Fibroblast of gingiva (primary cell): ENCODE data around the gene TECTA.

ENCODE experiments used
- DNase-seq: peaks from one replicate; pipeline ENCODE4 v3.0.0-alpha.2; 2011; ENCODE audit warnings: low read depth

TECTA gene, protein sequence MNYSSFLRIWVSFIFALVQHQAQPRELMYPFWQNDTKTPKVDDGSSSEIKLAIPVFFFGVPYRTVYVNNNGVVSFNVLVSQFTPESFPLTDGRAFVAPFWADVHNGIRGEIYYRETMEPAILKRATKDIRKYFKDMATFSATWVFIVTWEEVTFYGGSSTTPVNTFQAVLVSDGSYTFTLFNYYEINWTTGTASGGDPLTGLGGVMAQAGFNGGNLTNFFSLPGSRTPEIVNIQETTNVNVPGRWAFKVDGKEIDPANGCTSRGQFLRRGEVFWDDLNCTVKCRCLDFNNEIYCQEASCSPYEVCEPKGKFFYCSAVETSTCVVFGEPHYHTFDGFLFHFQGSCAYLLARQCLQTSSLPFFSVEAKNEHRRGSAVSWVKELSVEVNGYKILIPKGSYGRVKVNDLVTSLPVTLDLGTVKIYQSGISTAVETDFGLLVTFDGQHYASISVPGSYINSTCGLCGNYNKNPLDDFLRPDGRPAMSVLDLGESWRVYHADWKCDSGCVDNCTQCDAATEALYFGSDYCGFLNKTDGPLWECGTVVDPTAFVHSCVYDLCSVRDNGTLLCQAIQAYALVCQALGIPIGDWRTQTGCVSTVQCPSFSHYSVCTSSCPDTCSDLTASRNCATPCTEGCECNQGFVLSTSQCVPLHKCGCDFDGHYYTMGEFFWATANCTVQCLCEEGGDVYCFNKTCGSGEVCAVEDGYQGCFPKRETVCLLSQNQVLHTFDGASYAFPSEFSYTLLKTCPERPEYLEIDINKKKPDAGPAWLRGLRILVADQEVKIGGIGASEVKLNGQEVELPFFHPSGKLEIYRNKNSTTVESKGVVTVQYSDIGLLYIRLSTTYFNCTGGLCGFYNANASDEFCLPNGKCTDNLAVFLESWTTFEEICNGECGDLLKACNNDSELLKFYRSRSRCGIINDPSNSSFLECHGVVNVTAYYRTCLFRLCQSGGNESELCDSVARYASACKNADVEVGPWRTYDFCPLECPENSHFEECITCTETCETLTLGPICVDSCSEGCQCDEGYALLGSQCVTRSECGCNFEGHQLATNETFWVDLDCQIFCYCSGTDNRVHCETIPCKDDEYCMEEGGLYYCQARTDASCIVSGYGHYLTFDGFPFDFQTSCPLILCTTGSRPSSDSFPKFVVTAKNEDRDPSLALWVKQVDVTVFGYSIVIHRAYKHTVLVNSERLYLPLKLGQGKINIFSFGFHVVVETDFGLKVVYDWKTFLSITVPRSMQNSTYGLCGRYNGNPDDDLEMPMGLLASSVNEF (N-terminal part only)

DNA sequence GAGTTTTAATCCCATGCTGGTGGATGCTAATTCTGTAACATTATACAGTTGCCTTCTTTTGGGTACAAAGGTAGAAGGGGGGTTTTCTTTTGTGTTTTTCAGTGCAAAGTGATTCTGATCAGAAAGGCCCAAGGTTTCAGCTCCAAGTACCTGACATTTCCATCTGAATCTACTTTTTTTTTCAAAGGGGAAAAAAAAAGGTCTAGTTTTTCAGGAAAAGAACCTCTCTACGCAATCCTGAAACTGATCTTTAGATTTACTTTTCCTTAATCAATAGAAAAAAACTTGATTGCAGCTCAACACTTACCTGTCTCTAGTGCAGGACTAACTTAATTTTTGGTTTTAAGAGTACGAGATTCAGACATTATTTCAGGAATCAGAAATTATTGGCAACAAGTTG, at the start of gene TECTA:
Gene TECTA (plus strand): TSS at position 301 of the 400 bp plus-strand sequence. CDS start 1,423 bp downstream, outside the sequence.
- no peak for DNase-seq

DNA sequence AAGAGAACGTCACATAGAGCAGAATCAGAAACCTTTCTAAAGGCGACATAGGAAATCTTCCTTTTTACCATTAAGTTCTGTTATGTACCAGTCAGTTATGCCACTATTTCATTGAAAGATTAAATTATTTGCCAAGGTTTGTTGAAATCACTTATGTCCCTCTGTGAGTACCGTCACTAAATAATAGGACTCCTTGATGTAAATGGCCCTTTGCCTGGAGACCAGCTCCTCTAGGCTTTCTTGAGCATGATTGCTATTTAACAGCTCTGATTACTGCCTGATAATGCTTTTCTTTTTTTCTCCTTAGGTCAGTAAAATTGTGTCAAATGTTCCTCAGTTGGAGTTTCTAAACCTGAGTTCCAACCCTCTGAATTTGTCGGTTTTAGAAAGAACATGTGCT, 47.8 kb upstream of the TECTA start:
- DNase-seq, result no peak

DNA sequence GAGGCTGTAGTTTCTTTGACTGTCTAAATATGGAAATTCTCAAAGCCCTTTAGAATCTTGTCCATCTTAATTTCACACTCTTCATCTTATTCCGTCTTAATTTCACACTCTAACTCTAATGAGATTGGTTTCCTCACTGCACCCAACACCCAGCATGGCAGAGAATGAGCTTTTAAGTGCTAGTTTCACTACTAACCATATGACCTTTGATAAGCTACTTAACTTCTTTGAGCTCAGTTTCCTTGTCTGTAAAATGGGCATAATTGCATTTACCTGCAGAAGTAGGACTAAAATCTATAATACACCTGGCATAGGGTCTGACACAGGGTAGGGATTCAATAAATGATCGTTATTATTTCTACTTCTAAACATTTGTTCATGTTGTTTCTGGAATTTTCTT, 46.8 kb upstream of the TECTA start:
- DNase-seq, result no peak

DNA sequence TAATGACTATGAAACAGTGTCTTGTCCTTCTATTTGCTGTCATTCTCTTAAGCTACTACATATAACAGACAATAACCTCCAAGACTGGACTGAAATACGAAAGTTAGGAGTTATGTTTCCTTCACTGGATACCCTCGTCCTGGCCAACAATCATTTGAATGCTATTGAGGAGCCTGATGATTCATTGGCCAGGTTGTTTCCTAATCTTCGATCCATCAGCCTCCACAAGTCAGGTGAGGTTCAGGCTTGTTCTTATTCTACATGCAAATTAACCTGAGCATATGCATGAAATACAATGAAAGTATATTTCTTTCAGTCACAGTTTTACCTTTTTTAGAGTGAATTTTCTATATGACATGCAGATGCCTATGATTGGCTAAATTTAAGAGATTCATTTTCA, 46.0 kb upstream of the TECTA start:
- no peak for DNase-seq

DNA sequence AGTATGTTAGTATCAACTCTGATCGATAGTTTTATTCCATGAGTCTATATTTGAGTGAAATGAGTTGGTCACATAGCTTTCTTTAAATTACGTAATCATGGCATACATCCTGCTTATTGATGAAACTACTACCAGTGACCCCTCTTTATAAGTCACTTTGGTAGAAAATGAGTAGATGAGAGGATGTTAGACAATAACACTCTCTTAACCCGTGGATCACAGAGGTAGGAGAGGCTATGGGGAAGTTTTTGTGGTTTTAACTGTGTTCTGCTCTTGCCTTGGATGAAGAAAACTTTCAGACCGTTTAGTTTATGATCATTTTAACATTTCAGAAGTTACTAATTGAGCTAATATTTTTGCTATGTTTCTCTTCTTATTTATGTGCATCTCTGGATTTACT, 43.1 kb upstream of the TECTA start:
- DNase-seq, result no peak

DNA sequence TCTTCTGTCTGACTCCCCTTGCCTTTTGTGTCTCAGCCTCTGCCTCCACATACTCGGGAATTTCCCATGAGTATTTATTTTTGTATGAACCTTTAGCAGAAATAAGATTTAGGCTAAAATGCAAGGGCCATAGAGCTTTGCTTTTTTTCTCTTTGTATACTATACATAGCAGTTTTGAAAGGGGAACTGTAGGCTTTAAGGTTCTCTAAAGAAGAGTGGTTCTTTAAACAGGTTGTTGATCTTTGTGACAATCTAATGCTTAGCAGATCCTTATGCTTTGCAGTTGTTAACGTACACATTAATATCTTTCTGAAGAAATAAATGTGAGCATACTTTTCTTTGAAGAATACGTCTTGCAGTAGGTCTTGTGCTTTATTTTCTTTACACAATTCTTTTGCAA, 42.1 kb upstream of the TECTA start:
- DNase-seq, result no peak

DNA sequence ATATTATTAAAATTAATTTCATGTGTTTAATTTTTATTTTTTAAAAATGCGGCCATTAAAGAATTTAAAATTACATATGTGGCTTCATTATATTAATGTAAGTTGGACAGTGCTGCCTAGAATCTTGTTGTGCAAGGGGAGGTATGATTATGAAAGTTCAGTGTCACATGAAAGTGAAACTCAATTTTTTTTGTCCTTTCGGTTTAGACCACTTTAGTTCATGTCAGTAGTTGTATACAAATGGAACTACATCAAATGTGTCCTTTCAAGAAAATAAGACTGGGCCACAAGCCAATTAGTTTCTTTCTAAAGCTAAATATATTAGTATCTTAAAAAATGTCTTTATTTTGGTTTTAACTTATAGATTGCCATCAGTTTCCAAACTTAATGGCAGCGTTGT, 41.4 kb upstream of the TECTA start:
- no peak for DNase-seq

DNA sequence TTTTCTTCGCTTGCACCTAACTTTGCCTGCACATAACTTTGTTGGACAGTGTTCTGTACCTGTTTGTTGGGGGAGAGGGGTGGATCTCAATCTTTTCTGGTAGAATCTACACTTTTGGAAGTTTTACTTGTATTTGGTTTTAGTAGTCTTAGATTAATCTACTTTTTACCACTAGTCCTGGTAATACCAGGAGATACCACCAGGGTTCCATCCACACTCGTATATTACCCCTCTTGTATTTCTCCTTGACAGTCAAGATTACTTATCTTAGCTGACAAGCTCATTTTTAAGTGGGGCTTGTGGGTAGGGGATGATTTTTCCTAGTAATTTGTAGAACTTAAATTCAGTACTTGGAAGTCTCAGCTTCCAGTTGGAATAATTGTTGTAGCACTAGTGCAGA, 37.3 kb upstream of the TECTA start:
- DNase-seq, result no peak

DNA sequence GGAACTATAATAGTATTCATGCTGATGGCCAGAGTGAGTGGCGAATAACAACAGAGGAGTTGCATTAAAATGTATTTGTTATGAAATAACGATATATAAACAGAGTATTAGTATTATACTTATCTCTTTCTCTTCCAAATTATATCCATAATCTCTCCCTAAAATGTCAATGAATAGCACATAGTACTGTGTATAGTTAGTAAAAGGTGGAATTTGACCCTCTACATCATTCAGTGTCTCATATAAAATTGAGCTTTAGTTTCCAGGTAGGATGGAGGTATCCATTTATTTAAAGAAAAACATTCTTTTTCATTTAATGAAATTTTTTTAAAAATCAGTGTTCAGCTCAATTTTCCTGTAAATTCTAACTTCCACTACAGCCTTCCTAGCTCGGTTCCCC, 34.4 kb upstream of the TECTA start:
- DNase-seq, result no peak

DNA sequence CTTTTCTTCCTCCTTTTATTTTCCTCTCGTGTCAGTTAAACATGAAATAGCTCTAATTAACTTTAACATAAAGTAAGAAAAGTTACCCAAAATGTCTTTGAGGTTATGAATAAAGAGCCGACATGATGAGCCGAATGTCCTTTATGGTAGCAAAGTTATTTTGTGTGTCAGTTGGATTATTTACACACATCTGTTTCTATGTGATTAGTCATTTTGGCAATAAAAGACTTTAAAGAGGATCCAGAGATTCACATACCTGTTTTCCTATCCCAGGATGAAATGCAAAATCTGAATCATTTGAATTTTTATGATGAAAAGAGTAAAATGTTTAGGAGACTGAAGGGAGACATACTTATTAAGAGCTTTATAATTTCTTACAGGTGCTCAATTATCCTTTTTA, 34.0 kb upstream of the TECTA start:
- peak; percentile 19 for DNase-seq

DNA sequence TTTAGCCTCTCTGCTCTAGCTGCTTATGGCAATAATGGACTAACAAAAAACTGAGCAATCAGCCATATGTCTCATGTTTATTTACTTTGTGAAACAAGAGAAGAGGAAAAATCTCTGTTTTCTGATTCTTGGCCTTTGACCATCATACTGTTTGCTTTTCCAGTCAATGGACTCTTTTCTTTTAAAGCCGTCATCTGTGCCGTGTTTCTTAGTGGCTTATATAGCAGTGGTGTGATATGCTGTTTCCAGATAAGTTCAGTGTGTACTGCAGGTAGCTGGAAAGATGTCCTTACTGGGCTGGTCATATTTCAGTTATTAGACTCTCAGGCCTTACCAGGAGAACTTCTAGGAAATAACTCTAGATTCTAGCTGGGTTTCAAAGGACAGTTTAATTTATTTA, 33.6 kb upstream of the TECTA start:
- DNase-seq, result peak; percentile 78

DNA sequence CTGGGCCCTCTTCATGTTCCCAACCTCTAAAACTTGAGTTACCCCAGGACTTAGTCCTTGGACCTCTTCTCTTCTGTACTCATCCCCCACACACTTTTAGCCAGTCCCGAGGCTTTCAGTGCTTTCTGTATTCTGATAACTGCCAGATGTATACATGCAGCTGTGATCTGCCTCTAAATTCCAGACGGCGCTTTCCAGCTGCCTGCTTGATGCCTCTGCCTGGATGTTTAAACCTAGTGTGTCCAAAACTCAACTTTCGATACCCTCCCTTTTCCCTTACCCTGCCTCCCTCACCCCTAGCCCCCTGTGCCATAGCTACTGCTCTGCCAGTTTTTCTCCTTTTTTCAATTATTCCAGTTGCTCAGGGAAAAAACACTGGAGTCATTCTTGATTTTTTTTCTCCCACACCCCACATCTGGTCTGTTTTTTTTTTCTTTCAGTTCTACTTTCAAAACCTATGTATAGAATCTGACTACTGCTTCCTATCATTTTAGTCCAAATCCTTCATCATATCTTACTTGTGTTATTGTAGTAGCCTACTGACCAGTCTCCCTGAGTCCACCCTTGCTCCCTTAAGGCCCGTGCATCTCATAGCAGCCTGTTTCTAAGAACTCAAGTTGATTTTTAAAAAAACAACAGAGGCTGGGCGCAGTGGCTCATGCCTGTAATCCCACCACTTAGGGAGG, 32.9 kb upstream of the TECTA start:
- DNase-seq, result no peak

DNA sequence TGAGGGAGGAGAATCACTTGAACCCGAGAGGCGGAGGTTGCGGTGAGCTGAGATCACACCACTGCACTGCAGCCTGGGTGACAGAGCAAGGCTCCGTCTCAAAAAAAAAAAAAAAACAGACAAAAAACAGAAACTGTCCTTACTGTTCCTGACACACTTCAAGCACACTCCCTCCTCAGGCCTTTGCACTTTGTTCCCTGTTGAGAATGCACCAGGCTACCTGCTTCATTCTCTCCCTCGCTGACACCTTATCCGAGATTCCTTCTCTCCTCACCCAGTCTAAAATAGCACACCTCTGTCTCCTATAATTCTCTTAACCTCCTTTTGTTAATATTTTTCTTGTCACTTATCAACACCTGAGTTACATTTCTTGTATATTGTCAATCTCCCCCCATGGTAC, 32.3 kb upstream of the TECTA start:
- no peak for DNase-seq

DNA sequence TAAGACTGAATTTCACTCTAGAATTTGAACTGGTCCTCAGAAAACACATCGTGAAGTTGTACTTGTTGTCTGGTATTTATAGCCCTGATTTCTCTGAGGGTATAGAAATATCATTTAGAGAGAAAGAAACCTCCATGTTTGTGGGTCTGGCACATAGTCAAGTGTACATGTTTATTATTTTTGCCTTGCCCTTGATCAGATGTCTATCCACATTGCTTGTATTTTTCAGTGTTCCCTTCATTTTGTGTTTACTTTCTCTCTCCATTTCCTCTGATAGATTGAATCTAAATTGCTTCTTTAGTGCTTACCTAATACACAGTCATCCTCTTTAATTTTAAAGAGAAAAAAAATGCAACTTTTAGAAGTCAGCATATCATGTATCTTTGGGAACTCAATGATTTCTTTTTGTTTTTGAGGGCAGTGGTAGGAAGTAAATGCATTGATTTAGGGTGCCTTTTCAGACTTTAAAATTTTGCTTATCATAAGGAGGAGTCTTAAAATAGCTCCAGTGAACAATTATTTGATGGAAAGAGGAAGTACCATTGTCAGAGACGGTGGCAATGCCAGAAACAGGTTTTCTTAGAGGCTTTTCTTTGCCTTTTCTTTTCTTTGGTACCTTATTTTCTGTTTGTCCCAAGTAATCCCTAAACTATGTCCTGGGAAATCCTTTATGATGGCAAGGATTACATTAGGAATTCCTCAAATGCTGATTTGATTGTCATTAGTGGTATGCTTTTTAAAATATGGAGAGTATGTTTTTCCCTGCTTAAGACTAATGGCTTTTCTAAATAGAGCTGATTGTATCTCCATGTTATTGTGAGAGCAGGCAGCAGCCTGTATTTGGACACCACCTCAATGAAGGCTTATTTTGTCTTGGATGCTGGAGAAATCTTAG, 29.8 kb upstream of the TECTA start:
- no peak for DNase-seq

DNA sequence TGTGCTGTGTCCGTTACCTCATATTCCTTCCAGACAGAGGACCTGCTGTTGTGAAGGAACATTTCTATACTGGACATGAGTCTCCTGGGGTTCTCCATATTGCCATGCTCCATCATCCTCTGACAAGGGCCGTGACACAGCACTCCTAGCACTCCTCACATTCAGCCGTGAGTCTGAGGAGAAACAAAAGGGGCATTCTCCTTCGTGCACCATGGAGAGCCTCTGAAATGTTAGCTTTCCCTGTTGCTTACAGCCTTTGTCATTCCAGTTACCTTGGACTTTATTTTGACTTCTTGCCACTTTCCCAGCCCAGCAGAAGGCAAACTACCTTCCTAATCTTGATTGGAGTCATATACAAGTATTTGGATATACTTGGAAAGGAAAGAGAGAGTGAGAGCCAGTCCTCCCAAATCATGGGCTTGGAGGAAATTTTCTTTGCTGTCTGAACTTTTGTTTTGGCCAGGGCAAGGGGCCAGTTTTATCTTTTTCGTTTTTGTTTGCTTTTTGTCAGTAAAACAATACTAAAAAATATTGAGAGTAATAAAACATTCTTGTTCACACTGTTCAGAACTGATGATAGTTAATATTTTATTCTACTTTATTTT, 29.1 kb upstream of the TECTA start:
- DNase-seq, result no peak

DNA sequence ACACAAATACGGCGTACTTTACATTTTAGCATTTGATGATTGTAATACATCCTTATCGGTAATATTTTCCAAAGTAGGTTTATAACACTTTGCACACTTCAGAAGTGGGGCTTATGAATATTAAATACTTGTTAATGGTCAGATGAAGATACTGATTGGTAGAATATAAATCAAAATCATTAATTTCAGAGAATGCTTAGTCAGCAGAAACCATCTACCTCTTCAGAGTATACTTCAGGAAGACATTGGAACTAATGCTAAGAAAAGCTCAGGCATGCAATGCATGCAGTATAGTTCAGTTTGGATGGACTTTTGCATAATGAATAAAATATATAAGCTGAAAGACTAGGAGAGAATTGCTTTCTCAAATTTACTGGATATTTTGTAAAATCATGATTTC, 19.7 kb upstream of the TECTA start:
- no peak for DNase-seq

DNA sequence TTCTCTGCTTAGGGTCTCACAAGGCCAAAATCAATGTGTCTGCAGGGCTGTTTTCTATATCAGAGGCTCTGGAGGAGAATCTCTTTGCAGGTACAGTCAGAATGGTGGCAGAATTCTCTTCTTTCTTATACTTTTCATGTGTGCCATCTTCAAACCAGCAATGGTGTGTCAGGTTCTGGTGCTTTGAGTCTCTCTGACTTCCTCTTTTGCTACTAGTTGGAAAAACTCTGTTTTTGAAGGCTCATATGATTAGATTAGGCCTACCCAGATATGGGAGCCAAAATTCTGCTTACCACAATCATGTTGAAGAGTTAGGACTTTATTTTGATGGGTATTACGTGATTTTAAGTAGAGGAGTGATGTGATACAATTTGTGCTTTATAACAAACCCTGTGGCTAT, 18.8 kb upstream of the TECTA start:
- no peak for DNase-seq

DNA sequence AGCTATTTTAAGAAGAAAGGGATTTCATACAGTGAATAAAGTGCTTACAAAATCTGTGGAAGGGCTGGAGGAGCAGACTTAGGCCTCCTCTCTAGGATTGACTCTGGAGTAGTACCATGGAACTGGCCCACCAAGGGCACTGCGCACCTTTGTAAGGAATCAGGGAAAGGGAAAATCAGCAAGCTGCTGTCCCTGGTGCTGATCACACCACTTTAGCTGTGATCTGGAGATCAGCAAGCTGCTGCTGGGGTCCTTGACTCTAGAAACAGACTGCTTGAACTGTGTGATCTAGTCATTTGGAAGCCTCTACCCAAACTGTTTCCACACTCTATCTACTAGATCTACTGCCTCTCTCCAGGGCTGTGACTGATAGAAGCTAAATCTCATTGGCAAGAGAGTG, 18.4 kb upstream of the TECTA start:
- no peak for DNase-seq

DNA sequence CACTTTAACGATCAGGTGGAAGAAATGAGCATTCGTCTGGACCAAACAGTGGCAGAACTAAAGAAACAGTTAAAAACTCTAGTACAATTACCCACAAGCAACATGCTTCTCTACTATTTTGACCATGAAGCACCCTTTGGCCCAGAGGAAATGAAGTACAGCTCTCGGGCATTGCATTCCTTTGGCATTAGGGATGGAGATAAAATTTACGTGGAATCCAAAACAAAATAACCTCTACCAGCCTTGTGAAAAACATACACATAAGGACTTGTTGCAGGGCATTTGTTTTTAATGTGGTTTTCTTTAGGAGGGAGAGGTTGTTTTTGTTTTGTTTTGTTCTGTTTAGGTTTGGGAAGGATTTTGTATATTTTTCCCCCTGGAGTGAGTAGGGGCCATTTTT, 14.2 kb upstream of the TECTA start:
- peak; percentile 60 for DNase-seq

DNA sequence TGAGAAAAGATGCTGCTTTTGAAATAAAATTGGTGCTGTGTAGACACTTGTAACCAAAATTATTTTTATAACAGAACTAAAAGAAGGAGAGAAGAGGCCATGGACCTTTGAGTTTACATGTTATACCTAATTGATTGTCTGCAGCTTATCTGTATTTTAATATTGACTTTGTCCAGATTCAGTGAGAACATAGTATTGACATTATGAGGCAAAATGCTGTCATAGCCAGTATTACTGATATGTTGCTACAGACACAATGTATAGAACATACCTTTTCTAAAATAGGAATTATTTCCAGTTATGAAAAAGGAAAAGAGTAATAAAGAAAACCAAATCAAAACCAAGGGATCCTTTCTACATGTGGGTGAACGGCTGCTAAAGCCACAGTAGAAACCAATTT, 11.5 kb upstream of the TECTA start:
- DNase-seq, result no peak
